Measurements from ENCODE around the gene STARD3.

DNA sequence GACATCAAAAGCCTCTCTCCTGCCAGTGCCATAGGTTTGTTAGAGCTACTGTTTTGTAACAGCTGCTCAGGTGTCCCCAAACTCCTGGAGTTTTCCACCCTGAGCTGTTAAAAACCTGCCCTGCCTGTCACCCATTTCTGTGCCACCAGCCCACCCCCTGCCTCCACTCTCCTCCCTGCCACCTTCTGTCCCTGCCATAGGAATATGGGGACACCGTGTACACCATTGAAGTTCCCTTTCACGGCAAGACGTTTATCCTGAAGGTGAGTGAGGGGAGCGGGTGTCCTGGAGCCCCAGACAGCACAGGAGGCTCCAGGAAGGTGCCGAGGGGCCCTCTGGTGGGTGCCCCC is 23.0 kb downstream of the STARD3 start:
- no peak for TF ChIP-seq EZH2 (IDR thresholded peaks at IDR 0.05; ENCODE audit: borderline replicate concordance, low read length)
- TF ChIP-seq, protein P1, sequence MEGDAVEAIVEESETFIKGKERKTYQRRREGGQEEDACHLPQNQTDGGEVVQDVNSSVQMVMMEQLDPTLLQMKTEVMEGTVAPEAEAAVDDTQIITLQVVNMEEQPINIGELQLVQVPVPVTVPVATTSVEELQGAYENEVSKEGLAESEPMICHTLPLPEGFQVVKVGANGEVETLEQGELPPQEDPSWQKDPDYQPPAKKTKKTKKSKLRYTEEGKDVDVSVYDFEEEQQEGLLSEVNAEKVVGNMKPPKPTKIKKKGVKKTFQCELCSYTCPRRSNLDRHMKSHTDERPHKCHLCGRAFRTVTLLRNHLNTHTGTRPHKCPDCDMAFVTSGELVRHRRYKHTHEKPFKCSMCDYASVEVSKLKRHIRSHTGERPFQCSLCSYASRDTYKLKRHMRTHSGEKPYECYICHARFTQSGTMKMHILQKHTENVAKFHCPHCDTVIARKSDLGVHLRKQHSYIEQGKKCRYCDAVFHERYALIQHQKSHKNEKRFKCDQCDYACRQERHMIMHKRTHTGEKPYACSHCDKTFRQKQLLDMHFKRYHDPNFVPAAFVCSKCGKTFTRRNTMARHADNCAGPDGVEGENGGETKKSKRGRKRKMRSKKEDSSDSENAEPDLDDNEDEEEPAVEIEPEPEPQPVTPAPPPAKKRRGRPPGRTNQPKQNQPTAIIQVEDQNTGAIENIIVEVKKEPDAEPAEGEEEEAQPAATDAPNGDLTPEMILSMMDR (IDR thresholded peaks at IDR 0.05; ENCODE audit: low read length), result no peak
